HUDEP-2 (cell line): Measurements from ENCODE around the gene HK1.

ENCODE experiments used
- DNase-seq, 76 experiments: peaks; one replicate each; lab custom pipeline; 2025; ENCODE audit not compliant: unreplicated experiment in 76 of 76; lab: John Stamatoyannopoulos, UW

Gene HK1

DNA sequence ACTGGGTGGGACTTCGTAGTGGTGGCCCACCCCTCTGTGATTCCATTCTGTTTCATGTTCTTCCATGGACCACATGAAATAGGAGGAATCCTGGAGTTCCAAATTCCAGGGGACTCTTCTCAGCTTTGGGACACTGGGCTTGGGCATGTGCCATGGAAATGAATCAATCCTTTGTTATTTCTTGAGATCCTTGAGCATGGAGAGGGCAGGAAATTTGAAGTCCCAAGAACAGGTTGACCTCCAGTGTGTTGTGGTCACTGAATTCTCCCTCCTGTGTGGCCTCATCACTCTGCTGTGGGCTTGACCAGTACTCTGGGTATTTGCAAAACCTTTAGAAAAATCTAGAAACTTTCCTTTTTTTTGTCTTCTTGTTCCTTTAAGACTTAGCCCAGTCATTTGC is 115.7 kb downstream of the HK1 start:
- no peak for DNase-seq

DNA sequence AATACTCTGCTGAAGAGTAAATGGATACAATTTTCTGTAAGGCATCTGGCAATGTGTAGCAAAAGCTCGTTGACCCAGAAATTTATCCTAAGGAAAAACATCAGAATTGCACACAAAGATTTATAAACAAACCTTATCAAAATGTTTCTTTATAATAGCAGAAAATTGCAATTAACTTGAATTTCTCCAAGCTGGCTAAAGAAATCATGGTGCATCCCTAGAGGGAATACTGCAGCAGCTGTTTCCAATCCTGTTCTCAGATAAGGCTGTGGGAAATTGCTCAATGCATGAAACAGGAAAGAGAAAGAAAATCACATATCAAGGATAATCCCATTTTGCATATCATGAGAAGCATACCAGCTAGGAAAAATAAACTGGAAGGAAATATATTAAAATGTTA is 119.7 kb downstream of the HK1 start:
- DNase-seq: no peak

DNA sequence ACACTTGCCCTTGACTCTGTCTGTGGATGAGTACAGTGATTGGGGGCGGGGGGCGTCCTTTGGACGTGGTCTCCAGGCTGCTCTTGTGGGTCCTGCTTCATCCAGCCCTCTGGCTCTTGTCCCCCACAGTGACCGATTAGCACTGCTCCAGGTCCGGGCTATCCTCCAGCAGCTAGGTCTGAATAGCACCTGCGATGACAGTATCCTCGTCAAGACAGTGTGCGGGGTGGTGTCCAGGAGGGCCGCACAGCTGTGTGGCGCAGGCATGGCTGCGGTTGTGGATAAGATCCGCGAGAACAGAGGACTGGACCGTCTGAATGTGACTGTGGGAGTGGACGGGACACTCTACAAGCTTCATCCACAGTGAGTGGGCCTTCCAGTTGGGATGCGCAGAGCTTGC is 120.2 kb downstream of the HK1 start:
- no peak for DNase-seq

DNA sequence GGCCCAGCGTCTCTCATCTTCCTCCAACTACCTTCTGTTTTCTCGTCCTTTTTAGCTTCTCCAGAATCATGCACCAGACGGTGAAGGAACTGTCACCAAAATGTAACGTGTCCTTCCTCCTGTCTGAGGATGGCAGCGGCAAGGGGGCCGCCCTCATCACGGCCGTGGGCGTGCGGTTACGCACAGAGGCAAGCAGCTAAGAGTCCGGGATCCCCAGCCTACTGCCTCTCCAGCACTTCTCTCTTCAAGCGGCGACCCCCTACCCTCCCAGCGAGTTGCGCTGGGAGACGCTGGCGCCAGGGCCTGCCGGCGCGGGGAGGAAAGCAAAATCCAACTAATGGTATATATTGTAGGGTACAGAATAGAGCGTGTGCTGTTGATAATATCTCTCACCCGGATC is 122.6 kb downstream of the HK1 start:
- no peak for DNase-seq

DNA sequence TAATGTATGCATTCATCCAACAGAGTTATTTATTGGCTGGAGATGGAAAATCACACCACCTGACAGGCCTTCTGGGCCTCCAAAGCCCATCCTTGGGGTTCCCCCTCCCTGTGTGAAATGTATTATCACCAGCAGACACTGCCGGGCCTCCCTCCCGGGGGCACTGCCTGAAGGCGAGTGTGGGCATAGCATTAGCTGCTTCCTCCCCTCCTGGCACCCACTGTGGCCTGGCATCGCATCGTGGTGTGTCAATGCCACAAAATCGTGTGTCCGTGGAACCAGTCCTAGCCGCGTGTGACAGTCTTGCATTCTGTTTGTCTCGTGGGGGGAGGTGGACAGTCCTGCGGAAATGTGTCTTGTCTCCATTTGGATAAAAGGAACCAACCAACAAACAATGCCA is 123.1 kb downstream of the HK1 start:
- no peak for DNase-seq

DNA sequence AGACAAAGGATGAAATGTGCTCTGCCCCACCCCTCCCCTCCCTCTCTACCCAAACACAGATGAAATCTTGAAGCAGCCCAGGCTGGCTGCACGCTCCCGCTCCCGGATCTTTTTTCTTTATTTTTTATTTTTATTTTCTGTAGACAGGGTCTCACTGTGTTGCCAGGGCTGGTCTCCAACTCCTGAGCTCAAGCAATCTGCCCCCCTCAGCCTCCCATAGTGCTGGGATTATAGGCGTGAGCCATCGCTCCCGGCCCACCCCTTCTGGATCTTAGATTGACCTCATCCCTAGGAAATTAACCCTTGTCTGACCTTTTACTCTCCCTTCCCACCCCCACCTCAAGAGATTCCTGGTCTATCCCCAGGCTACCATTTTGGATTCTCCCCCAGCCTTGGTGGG is 124.1 kb downstream of the HK1 start:
- DNase-seq: no peak

DNA sequence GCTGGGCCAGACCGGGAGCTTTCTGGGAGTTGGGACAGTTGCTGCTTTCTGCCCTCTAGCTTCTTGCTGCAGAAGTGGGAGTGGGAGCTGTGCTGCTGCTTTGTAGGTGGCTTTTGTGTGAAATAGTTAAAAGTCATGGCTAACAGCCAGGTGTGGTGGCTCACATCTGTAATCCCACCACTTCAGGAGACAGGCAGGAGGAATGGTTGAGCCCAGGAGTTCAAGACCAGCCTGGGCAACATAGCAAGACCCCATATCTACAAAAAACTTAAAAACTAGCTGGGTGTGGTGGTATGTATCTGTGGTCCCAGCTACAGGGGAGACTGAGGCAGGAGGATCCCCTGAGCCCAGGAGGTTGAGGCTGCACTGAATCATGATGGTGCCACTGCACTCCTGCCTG is 124.8 kb downstream of the HK1 start:
- no peak for DNase-seq

DNA sequence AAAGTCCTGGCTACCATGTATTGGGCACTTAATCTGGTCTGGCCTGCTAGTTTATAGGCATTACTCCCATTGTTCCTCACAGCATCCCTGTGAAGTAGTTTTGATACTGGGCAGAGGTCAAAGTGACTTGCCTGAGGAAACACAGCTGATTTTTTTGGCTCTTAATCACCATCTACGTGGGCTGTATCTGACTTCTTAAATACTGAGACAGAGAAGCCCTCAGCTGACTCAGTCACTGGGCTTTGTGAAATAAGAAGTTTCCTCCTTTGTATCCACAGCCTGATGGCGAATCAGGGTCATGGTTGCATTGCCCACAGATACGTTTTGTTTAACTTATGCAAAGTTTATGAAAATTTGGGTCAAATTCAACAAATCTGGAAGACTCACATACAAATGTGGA is 125.2 kb downstream of the HK1 start:
- DNase-seq: no peak

DNA sequence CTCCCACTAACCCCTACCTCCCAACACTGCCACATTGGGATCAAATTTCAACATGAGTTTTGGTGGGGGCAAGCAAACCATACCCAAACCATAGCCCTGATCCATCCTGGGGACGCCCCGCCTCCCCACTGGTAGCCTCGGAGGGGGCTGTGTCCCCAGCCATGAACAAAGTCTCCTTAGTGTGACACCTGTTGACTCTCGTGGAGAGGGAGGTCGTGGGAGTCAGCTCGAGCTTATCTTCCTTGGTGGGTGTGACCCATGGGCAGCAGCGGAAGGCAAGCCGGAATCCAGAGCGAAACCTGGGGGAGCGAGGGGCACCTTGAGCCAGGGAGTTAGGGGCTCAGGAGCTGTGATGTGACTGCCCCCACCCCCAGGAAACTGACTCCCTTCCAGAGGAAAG is 126.5 kb downstream of the HK1 start:
- no peak for DNase-seq

DNA sequence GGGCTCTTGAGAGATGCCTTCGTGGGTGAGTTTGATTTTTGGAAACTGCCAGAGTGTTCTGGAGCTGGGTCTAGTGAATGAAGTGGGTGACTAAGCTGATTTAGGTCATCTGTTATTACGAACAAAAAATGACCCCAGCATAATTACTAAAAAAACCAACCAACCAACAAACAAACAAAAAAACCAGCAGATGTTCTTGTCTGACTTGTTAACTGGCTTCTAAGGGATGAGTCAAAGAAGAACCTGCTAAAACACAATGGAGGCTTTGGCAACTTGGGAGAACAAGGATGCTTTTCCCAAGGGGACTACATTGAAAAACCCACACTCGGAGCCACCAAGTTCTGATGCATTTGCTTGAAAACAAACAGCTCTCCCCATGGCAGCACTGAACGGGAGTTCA is 126.9 kb downstream of the HK1 start:
- DNase-seq: no peak

DNA sequence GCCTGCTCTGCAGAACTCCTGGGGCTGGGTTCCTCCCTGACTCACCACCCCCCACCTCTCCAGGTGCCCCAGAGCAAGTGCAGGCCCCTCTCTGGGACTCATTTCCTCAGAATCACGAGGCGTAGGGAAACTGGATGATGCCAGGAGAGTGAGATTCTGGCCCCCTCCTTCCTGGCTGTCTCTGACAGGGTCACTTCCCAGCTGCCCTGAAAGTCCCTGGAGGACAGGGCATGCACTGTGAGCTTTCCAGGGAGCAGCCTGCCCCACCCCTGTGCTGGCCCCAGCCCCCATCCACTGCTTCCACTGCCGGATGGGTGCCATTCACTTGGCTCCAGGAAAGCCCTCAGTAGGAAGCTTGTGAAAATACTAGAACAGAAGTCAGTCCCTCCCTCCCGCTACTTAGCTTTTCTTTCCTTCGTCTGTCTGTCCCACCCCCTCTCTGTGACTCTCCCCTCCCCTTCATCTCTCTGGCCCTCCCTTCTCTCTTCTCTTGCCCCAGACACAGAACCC is 128.1 kb downstream of the HK1 start:
- DNase-seq: no peak

DNA sequence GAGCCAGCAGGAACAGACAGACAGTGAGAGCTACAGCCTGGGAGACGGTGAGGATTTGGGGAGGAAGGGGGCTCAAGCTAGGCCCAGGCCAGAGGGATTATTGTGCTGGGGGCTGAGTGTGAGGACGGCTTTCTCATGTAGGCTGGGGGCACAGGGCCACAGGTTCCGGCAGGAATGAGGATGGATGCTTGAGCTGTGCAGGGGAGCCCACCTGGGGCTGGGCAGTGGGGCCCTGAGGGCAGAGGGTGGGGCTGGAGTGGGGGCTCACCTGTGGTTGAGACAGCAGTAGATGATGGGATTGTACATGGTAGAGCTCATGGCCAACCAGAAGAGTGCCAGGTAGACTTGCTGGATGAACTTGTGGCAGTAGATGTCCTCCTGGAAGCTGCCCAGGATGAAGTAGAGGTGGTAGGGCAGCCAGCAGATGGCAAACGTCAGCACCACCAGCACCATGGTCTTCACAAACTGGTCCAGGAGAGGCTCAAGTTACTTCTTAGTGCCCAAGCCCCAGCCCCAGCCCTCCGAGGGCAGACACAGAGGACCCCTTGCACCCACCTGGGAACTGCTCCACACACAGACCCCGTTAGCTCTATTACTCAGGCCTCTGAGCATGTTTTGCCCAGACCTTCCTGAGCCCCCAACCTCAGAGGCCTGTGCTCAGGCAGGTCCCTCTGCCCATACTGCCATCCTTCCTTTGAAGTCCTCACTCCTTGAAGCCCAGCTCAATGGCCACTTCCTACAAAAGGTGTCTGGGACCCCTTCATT is 128.7 kb downstream of the HK1 start:
- DNase-seq: peak in 1 of 76 experiments; percentile 16

DNA sequence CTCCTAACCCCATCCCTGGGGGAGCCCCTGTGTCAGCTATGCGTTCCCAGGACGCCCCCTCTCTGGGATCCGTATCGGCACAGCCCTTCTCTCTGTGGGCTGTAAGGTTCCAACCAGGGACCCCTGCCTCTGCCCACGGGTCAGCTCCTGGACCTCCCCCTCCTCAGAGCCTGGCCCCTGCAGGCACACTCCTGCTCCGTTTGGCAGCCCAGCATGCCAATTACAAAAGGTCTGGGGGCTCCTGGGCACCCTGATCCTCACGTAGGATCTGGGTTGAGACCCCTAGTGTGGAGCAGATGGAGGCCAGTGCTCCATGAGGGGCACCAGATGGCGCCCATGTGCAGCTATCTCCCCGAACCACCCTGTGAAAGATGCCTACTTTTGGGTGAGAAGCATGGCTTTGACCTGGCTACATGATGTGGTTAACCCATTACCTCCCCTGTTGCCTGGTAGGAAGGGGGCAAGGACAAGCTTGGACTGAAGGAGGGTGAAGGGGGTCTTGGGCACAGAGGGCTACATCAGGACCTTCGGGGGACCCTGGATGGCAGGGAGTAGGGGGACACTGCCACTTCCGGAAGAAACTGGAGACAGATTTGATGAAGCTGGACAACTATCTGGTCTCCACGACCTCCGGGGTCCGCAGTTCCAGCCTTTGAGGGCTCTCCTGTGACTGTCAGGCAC is 129.5 kb downstream of the HK1 start:
- DNase-seq: peak in 5 of 76 experiments; percentile 7 to 21 (median 15)

DNA sequence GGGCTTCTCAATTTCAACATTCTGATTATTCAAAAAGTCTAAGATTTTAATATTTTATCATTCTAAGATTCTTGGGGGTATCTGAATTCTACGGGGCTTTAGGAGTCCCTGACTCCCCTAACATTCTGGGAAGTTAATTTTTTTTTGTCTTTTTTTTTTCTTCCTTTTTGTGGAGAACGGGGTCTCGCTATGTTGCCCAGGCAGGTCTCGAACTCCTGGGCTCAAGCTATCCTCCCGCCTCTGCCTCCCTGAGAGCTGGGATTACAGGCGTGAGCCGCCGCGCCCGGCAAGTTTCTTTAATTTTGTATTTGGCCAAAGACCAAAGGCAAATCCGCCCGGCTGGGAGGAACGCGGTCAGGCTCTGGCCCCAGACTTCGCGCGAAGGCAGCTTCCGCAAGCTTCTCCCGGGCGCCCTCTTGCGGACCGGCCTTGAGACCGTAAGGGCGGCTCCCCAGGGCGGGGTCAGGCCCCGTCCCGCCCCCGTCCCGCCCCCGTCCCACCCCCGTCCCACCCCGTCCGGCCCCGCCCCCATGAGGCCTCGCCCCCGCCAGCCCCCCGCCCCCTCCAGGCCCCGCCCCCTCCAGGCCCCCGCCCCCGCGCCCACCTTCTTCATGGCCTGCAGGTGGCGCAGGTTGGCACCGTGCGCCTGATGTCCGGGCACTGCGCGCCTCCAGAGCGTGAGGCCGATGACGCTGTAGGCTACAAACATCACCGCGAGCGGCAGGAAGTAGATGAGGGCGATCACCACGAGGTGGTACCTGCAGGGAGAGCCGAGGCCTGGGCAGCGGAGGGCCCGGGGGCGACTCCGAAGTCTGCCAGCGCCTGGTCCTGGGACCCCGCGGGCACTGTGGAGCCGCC is 130.3 kb downstream of the HK1 start:
- DNase-seq: peak in 74 of 76 experiments; percentile 49 to 94 (median 86)

DNA sequence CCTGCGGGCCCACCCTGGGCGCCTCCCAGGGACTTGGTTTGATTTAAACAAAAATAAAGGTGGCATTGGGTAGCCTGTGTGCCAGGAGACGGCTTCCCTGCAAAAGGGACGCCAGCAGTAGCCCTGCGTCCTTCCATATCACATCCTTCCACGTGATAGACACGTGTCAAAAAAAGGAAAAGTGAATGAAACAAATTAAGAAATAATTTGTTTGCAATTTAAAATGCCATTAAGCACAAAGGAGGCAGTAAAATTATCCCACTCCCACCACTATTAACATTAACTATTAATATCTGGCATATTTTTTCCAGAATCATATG is 130.8 kb downstream of the HK1 start:
- peak in 1 of 76 experiments; percentile 60 for DNase-seq

DNA sequence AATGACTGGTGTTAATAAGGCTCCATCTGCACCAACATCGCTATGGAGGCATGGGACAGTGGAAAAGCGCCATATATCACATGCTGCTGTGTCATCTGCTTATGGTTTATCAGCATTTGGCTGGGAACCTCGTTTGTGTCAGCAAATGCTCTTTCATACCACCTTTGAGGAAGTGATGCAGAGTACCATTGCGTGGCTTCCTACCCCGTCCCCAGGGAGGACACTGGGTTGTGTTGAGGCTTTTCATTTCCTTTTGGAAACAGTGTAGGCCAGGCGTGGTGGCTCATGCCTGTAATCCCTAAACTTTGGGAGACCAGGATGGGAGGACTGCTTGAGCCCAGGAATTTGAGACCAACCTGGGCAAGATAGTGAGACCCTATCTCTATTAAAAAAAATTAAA is 131.7 kb downstream of the HK1 start:
- DNase-seq: peak in 4 of 76 experiments; percentile 12 to 21 (median 18)

DNA sequence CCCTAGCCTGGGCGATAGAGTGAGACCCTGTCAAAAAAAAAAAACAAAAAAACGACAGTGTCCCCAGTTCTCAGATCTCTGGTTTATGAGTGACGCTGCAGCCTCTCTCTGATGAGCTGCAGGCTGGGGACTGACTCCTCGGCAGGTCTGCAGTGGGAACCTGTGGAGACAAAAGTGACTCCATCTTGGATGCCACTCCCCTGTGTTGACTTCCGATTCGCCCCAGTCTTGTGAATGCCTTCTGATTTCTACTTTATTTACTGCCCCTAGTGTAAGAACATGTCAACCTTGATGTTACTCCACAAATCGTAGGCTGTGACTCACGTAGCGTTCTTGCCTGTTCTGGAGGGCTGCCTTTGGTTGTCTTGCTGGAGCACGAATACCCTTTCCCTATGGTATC is 132.2 kb downstream of the HK1 start:
- no peak for DNase-seq

DNA sequence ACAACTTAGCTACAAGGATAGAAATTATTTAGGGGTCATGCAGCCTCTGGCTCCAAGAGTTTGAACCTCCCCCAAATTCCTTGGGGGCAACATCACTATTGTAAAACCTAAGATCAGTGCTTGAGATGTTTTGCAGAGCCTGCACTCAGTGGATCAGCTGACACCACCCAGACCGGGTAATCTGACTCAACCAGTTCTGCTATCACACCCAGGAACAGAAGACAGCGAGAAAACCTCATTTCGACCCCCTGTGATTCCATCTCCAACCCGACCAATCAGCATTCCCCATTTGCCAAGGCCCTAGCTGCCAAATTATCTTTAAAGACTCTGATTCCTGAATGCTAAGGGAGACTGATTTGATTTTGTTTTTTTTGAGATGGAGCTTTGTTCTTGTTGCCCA is 133.2 kb downstream of the HK1 start:
- peak in 43 of 76 experiments; percentile 2 to 61 (median 25) for DNase-seq

DNA sequence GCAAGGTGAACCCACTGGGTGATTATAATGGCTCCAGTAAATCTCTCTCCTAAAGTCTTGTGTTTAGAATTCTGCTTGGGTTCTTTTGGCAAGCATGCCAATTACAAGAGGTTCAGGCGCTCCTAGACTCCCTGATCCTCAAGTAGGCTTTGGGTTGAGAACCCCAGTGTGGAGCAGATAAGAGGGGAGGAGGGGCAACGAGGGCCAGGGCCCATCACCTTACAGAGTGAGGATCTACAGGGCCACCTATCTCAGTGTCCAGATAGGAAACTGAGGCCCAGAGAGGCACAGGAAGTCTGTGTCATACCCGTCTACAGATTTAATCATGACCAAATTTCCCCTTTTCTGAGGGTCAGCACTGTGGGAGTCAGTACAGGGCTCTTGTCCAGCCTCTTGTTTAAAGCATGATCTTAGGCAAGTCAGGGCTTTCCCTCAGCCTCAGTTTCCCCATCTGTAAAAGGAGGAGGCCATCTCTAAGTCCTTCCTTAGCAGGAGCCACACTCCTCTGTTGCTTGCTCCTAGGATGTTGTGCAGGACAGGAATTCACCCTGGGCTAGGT is 134.0 kb downstream of the HK1 start:
- no peak for DNase-seq

DNA sequence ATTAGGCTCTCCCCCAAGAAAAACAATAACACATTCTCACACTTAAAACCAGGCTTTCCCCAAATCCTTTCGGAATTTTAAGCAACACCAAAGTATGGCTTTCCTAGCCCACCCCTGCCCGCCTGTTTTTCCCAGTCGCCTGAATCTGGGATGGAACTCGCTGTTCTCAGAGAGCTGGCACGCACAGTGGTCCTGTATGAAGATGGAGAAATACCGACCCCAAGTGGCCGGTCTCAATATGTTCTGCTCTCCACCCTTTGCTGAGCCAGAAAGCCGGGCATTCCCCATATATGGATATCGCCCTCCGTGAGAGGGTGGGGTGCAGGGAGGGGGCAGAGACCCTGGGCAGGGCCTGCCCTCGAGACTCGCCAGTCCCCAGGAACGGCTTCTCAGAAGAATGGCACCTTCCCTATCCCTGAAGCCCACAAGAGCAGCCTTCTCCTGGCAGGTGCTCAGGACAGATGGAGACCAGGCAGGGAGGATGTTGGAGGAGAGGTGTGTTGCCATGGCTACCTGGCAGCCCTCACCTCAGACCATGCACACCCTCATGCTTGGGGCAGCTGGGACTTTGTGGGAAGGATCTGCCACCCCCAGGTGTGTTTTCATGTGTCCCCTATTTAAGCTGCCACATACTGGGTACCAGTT is 135.0 kb downstream of the HK1 start:
- peak in 45 of 76 experiments; percentile 3 to 61 (median 33) for DNase-seq
